HCEC 1CT (cell line): ENCODE data around the gene MRPL47.

Source experiments
- DNase-seq: peaks from one replicate; pipeline ENCODE4 v3.0.0-alpha.2; 2017

Gene MRPL47

GRCh38 chr3:179590669-179591068 lies 13.8 kb downstream of the MRPL47 start:
- DNase-seq = no peak

GRCh38 chr3:179589143-179589542 lies 15.3 kb downstream of the MRPL47 start:
- DNase-seq = peak; percentile 9

- no peak for DNase-seq
Observed at GRCh38 chr3:179580992-179581391, 23.4 kb downstream of the MRPL47 start.

- DNase-seq = no peak
Observed at GRCh38 chr3:179565496-179565895, 38.9 kb downstream of the MRPL47 start.

- DNase-seq = peak; percentile 90
Observed at GRCh38 chr3:179563271-179563783, 41.1 kb downstream of the MRPL47 start.

GRCh38 chr3:179562591-179563270 lies 41.7 kb downstream of the MRPL47 start, which contains the start of gene ACTL6A:
Gene ACTL6A, plus strand, starts transcription at chr3:179562926. Its CDS starts 167 bp downstream, at chr3:179563093.
- DNase-seq = peak; percentile 99

- DNase-seq = no peak
Observed at GRCh38 chr3:179560791-179561190, 43.6 kb downstream of the MRPL47 start.

GRCh38 chr3:179558742-179559364 lies 45.6 kb downstream of the MRPL47 start:
- peak; percentile 73 for DNase-seq

- no peak for DNase-seq
Observed at GRCh38 chr3:179551349-179552105, 52.9 kb downstream of the MRPL47 start.

GRCh38 chr3:179546814-179547241 lies 57.6 kb downstream of the MRPL47 start:
- DNase-seq = no peak

- DNase-seq = peak; percentile 91
Observed at GRCh38 chr3:179544981-179545645, 59.3 kb downstream of the MRPL47 start.

- no peak for DNase-seq
Observed at GRCh38 chr3:179542375-179542774, 62.1 kb downstream of the MRPL47 start.

- DNase-seq = no peak
Observed at GRCh38 chr3:179541596-179541995, 62.8 kb downstream of the MRPL47 start.

- DNase-seq = no peak
Observed at GRCh38 chr3:179541094-179541493, 63.3 kb downstream of the MRPL47 start.
